ENCODE results near the gene SLCO2B1.

Gene SLCO2B1

DNA sequence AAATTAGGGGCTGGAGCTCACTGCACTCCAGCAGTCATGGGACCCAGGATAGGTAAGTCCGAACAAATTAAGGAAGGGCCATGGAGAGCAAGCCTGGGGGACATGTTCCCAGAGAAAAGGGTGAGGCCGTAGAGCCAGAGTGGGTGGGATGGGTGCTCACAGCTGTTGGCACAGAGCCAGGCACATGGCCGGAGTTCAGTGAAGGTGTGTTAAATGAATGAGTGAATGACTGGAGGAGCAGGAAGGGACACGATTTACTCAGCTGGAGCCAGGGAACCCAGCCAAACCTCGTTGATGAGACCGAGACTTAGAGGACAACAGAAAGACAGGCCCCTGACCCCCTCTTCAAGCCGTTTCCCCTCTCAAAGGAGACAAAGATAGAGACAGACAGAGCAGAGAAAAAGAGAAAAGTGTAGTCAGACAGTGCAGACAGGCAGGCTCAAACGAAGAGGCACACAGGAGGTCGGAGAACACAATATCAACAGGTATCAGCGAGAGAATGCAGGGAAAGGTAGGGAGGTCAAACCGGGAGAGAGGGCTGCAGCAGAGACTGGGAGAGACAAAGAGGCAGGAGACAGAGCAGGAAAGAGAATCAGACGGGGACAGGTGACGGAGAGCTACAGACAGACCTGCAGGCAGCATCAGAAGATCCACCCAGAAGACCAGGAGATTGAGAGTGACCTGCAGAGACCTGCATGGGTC lies 590 bp downstream of the SLCO2B1 start:
- TF ChIP-seq, protein P1, sequence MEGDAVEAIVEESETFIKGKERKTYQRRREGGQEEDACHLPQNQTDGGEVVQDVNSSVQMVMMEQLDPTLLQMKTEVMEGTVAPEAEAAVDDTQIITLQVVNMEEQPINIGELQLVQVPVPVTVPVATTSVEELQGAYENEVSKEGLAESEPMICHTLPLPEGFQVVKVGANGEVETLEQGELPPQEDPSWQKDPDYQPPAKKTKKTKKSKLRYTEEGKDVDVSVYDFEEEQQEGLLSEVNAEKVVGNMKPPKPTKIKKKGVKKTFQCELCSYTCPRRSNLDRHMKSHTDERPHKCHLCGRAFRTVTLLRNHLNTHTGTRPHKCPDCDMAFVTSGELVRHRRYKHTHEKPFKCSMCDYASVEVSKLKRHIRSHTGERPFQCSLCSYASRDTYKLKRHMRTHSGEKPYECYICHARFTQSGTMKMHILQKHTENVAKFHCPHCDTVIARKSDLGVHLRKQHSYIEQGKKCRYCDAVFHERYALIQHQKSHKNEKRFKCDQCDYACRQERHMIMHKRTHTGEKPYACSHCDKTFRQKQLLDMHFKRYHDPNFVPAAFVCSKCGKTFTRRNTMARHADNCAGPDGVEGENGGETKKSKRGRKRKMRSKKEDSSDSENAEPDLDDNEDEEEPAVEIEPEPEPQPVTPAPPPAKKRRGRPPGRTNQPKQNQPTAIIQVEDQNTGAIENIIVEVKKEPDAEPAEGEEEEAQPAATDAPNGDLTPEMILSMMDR (IDR thresholded peaks at IDR 0.05; ENCODE audit: low read depth, low read length), result no peak
- no peak for DNase-seq (ENCODE audit: extremely low read depth, low read depth)

DNA sequence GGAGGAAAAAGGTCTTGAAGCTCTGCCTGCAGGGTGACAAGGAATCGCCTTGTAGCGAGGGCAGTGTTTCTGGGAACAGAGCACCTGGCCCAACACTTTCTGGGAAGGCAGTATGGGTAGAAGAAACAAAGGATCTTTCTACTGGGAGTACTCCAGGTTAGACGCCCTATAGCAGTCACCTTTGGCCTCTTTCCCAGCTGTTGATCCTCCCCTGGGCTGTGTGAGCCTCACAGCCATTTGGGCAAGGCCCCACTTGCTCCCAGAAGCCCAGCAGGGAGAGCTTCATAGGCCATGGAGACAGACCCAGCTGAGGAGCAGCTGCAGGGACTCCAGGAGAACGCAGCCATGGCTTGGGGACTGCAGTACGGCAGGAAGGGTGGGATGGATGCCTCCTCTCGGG lies 1.2 kb downstream of the SLCO2B1 start:
- TF ChIP-seq, protein P1 (IDR thresholded peaks at IDR 0.05; ENCODE audit: low read depth, low read length), result no peak
- DNase-seq (ENCODE audit: extremely low read depth, low read depth), result no peak

DNA sequence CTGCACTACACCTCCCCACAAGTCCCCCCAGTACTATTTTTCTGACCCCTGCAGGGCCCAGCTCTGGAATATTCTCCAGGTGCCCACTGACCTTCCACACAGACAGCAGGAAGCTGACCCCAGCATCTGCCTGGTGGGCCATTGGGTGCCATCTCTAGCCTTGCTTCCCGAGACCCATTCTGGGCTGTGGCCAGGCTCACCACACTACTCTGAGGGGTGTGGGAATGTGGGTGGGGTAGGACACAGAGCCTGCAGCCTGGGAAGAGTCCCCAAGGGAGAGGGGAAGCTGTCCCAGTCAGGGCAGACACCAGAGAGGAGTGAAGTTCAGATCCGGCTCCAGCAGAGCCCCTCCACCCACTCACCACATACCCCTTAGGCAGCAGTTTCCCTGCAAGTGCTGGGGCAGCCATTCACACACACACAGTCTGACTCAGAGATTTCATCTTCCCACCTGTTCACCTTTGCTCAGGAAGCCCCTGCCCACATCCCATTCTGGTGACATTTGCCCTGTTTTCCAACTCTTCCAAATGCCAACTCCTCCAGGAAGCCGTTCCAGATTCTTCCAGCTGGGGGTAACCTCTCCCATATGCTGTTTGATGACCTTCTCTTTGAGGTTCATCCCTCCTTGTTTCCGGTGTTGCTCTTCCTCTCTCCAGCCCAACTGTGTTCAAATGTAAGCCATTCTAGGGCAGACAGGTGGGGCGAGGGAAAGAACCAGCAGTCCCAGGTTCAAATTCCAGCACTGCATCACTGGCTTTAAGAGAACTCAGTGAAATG lies 1.9 kb downstream of the SLCO2B1 start:
- no peak for DNase-seq (ENCODE audit: extremely low read depth, low read depth)
- TF ChIP-seq, protein P1 (IDR thresholded peaks at IDR 0.05; ENCODE audit: low read depth, low read length), result no peak

DNA sequence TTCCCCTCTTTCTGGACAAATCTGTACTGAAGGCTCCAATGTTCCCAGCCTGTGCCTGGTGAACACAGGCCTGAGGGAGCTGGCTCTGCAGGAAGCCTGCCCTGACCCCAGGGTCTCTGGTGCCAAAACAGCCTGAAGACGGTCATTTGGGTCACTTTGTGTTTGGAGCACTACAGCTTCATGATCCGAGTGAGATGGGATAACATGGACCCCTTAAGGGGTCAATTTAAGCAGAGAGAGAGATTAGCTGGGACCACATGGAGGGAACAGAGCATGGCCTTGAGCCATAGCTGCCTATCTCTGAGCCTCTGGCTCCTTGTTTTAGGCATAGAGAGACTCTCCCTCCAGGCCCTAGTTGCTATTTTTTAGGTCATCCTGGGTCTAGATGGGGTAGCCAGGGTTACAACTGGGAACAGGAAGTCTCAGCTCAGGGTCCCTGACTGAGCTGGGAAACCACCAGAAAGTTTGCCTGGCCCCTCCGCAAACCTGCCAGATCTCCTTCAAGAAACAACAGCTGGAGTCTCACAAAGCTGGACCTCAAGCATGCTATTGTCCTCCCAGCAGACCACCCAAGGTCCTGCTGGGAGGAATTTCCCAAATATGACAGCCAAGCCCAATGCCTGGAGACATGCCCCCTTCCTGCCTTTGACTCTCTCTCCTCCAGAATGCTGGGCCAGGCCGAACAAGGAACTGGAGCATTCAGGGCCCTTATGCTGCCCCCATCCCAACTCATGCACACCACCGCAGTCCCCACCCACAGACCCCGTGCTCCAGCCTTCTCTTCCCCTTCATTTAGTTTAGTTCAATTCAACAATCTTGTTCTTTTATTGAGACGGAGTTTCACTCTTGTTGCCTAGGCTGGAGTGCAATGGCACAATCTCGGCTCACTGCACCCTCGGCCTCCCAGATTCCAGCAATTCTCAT lies 4.0 kb downstream of the SLCO2B1 start:
- TF ChIP-seq, protein P1 (IDR thresholded peaks at IDR 0.05; ENCODE audit: low read depth, low read length), result no peak

DNA sequence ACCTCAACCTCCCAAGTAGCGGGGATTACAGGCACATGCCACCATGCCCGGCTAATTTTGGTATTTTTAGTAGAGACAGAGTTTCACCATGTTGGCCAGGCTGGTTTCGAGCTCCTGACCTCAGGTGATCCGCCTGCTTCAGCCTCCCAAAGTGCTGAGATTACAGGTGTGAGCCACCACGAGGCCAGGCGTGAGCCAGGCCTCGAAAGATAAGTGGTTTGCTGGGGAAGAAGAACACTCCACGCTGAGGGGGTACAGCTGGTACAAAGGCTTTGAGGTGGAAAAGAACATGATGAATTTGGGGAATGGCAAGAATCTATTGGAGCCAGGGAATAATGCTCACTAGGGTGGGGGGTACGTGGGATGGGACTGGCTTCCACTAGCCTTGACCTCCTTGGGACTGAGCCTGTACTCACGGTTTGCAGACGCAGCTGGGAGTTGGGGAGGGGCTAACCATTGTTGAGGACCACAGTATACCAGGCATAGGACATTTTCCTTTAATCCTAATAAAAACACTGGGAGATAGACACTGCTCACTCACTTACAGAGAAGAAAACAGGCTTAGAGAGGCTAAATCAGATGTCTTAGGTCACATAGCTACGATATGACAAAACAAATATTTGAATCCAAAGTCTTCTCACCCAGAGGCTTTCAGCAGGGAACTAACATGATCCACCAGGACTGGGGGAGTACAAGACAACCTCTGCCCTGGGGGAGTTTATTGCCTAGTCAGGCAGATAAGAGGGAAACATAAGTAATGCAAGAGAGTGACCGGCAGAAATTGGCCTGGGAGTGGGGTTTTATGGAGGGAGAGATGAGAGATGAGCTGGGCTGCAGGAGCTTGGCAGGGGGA lies 4.9 kb downstream of the SLCO2B1 start:
- DNase-seq (ENCODE audit: extremely low read depth, low read depth), result no peak
- TF ChIP-seq, protein P1 (IDR thresholded peaks at IDR 0.05; ENCODE audit: low read depth, low read length), result no peak

More for the DNA sequence above, 4.0 kb downstream of the SLCO2B1 start:
- DNase-seq (ENCODE audit: extremely low read depth, low read depth), result no peak

DNA sequence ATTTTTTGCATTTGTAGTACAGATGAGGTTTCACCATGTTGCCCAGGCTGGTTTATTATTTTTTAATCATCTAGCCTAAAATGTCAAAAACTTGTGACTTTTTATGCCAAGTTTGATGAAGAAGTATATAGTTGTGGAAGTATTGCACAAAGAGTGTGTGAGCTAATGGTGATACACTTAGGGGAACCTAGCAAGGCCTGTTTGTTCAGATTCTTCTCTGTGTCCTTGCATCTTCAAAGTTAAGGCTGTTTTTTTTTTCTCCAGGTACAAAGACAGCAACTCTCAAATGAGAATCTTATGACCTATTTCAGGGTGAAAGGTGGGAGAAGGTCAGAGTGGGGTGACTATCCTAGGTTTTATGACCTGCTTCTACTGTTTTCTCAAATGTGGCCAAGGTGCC lies 7.3 kb downstream of the SLCO2B1 start:
- no peak for DNase-seq (ENCODE audit: extremely low read depth, low read depth)
- TF ChIP-seq, protein P1 (IDR thresholded peaks at IDR 0.05; ENCODE audit: low read depth, low read length), result no peak

Data from AG09319 (cell line).